ENCODE data around the gene KPNA1.
"Not testable (repeated sequence)": the region's sequence is repeated elsewhere in the genome, so short reads cannot be mapped to it uniquely, and the experiment has no call there.

The KPNA1 gene

DNA sequence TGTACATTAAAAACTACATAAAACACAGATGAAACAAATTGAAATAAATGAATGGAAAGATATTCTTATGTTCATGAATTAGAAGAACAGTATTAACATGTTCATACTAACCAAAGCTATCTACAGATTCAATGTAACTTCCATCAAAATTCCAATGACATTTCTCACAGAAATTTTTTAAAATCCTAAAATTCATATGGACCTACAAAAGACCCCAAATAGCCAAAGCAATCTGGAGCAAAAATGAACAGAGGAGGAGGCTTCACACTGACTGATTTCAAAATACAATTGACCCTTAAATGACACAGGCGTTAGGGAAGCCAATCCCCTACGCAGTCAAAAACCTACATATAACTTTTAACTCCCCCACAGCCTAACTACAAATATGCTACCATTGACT is 39.4 kb downstream of the KPNA1 start:
- no peak for DNase-seq (ENCODE audit: low read depth)

DNA sequence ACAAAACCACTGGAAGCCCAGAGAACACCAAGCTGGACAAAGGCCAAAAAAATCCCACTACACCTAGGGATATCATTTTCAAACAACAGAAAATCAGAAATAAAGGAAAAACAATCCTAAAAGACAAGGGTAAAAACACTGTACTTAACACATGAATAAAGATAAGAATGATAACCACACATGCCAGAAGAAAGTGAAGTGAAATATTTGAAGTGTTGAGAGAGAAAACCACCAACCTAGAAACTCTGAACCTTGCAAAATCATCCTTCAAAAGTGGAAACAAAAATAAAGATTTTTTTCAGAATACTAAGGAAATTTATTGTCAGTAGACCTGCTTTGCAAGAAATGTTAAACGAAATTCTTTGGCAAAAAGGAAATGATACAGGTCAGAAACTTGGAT is 45.1 kb downstream of the KPNA1 start:
- no peak for DNase-seq (ENCODE audit: low read depth)

DNA sequence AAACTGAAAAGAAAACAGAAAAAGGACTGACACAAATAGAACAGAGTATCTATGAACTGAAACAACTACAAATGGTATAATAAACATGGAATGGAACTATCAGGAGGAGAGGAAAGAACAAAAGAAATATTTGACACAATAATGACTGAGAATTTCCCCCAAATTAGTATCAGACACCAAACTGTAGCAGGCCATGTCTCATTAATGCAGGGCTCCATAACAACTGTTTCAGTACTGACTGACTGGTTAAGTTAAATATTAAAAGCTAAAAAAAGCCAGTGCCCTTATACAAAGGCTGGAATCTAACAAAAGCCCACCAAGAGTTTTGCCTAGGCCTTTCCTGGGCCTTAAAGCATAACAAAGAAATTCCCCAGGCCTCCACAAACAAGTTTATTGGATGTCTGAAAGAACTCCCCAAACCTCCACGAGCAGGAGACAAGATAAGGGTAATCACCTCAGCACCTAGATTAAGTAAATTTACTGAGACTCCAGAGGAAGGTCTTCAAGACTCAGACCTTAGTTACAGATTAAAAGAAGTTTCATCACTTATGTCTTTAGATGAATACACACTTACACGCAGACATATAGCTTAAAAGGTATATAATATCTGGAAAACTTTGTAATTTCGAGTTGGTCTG is 45.7 kb downstream of the KPNA1 start:
- DNase-seq (ENCODE audit: low read depth), result no peak

DNA sequence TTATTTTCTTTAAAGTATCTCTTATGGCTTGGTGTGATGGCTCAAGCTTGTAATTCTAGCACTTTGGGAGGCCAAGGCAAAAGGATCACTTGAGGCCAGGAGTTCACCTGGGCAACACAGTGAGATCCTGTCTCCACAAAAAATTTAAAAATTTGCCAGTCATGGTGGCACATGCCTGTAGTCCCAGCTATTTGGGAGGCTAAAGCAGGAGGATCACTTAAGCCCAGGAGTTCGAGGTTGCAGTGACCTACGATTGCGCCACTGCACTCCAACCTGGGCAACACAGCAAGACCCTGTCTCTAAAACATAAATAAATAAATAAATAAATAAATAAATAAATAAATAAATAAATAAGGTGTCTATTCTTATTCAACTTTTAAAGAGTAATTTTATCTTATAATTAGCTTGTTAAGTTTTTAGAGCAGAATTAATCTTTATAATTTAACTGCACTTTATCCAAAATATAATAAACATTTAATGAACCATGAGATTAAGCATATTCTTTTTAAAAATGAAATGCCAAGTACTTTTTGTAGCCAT is 48.0 kb downstream of the KPNA1 start:
- no peak for DNase-seq (ENCODE audit: low read depth)

DNA sequence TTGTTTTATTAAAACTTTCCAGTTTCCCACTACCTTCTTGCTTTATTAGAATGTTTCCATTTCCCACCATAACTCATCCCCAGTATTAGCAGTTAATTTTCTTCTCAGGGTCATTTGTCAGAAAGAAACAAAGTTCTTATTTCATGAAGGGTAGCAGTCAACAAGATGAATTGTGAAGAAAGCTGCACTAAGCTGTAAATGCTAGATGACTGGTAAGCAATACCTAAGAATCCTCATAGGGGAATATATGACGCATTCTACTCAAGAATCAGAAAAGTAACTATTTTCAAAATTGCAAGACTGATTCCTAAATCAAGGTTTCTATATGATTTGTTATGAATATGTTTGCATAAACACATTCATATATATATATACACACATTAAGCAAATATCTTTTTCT is 50.1 kb downstream of the KPNA1 start:
- DNase-seq (ENCODE audit: low read depth), result no peak

DNA sequence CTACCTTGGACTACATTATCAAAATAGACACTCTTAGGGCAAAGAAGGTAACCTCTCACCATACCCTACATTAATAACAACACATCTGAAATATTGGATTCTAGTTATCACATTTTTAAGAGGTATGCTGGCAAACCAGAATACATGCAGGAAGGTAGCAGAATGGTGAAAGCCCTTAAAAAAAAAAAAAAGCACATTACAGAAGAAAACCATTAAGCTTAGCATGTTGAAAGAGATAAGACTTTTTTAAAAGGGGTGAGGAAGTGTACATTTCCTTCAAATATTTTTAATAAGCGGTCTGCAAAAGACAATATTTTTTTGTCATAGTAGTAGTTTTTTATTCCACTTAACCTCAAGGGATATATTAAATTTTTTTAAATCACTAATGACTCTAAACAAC is 52.3 kb downstream of the KPNA1 start:
- DNase-seq (ENCODE audit: low read depth), result no peak

DNA sequence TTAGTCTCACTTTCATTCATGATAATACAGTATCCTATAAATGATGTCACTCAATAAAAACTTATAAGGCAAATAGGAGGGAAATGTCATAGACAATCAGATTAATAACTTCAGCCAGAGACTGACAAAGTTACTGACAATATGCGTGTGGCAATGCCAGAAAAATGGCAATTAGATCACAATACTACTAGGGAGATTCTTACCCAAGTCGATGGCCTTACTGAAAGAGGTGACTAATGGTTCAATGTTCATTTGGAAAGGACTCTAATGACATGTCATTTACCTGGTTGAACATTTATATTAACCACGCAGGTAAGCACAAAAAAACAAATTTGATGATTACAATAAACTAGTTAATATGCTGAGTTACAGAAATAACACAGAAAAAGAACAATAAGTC is 52.9 kb downstream of the KPNA1 start:
- DNase-seq (ENCODE audit: low read depth), result no peak

DNA sequence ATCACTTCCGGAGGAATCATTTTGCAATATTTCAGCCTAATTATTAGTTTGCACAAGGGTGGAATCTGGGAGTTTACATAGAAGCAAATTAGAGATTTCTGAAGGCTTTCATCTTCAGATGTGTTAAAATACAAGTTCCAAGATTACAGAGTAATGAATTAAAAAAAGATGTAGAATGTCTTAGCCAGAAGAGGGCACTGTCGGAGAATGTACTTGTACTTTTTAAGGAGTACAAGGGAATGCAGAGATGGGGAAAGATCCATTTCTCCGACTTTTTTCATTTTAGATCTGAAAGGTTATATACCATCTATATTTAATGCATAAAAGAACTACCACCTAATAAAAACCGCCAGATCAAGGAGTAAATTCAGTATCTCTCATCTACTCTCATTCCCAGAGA is 55.7 kb downstream of the KPNA1 start:
- no peak for DNase-seq (ENCODE audit: low read depth)

DNA sequence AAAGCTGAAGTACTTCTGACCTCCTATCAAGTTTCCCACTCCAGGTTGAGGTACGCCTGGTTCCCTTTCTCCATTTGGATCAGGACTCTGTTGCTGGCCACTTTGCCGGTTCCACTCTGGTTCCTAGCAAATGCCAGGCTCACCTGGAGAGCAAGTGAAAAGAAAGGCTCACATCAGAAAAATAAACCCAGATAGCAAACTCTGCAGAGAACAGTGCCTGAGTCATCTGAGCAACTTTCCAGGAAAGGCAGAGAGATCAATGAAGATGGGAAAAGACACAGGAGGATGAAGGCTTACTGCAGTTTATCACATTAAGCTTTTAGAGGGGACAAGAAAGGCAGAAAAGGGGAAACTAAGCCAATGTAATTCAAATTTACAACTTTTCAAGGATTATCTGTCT is 57.0 kb downstream of the KPNA1 start:
- DNase-seq (ENCODE audit: low read depth), result no peak

DNA sequence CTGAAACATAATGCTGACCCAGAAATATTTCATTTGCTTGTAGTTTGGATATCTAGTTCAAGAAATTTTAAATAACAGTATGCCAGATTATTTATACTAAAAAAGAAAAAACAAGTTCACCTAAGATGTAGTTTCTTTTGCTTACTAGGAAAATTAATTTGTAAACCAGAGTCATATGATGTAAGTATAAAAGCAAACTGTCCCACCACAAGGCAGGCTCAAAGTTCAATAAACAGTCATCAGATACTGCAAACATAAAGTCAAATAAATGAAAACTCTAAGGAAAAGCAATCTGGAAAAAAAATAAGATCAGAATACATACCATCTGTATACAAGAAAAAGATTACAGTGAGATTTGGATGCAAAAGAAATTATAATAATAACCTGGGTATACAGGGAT is 58.7 kb downstream of the KPNA1 start:
- DNase-seq (ENCODE audit: low read depth), result no peak

DNA sequence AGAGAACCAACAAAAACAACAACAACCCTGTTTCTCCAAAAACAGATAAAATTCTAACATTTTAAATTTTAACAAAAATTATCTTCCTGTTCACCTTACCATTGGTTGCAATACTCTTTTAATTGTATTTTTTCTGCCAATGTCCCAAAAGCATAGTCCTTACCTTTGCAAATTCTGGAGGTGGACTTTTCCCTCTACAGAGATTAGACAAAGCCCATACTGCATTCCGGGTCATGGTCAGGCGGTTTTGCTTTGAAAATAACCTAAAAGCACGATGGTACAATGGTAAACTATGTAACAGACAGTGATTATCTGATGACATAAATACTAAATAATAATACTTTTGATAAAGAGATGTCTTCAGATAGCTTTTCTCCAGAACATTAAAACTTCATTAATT is 63.4 kb downstream of the KPNA1 start:
- DNase-seq (ENCODE audit: low read depth), result no peak

DNA sequence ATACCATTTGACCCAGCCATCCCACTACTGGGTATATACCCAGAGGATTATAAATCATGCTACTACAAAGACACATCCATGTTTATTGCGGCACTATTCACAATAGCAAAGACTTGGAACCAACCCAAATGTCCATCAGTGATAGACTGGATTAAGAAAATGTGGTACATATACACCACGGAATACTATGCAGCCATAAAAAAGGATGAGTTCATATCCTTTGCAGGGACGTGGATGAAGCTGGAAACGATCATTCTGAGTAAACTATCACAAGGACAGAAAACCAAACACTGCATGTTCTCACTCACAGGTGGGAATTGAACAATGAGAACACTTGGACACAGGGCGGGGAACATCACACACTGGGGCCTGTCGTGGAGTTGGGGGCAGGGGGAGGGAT is 66.5 kb downstream of the KPNA1 start:
- not testable (repeated sequence) for DNase-seq (ENCODE audit: low read depth)

DNA sequence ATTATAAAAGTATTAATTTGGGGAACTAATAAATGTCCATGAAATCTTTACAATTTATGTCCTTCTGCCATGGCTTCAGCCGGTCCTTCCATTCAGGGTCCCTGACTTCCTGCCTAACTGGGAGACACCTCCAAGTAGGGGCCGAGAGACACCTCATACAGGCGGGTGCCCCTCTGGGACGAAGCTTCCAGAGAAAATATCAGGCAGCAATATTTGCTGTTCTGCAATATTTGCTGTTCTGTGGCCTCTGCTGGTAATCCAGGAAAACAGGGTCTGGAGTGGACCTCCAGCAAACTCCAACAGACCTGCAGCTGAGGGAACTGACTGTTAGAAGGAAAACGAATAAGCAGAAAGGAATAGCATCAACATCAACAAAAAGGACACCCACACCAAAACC is 70.2 kb downstream of the KPNA1 start:
- DNase-seq (ENCODE audit: low read depth), result not testable (repeated sequence)

DNA sequence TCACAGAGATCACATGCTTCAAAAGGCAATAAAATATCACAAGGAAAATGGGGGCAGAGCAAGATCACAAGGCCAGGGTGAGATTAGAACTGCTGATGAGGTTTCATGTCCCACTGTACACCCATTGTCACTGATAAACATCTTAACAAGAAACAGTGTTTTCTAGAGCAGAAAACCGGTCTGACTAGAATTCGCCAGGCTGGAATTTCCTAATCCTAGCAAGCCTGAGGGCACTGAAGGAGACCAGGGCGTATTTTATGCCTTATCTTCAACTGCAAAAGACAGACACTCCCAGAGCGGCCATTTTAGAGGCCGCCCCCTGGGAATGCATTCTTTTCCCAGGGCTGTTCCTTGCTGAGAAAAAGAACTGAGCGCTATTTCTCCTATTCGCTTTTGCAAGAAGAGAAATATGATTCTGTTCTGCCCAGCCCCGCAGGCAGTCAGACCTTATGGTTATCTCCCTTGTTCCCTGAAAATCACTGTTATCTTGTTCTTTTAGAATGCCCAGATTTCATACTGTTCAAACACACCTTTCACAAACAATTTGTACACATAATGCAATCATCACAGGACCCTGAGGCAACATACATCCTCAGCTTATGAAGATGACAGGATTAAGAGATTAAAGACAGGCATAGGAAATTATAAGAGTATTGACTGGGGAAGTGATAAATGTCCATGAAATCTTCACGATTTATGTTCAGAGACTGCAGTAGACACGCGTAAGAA is 70.8 kb downstream of the KPNA1 start:
- DNase-seq (ENCODE audit: low read depth), result not testable (repeated sequence)

DNA sequence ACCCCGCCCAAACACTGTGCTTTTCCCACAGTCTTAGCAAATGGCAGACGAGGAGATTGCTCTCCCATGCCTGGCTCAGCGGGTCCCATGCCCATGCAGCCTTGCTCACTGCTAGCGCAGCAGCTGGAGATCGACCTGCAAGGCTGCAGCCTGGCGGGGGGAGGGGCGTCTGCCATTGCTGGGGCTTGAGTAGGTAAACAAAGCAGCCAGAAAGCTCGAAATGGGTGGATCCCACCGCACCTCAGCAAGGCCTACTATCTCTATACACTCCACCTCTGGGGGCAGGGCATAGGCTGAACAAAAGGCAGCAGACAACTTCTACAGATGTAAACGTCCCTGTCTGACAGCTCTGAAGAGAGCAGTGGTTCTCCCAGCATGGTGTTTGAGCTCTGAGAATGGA is 71.6 kb downstream of the KPNA1 start:
- no peak for DNase-seq (ENCODE audit: low read depth)

DNA sequence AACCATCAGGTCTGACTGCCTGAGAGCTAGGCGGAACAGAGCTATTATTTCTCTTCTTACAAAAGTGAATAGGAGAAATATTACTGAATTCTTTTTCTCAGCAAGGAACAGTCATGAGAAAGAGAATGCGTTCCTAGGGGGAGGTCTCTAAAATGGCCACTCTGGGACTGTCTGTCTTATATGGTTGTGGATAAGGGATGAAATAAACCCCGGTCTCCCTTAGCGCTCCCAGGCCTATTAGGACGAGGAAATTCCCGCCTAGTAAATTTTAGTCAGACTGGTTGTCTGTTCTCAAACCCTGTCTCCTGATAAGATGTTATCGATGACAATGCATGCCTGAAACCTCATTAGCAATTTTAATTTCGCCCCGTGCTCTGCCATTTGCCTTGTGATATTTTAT is 78.8 kb downstream of the KPNA1 start:
- DNase-seq (ENCODE audit: low read depth), result no peak

DNA sequence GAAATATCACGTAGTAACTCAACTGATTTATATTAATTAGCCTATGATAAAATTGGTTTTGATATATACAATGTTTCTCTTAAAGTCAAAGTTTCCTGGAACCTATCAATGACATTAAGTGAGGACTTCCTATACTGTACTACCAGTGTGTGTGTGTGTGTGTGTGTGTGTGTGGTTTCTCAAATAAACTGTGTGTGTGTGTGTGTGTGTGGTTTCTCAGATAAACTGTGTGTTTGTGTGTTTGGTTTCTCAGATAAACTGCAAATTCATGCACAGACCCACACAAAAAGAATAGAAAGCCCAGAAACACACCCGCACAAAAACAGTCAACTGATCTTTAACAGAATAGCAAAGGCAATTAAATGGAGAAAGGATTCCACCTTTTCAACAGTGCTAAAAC is 84.4 kb downstream of the KPNA1 start:
- no peak for DNase-seq (ENCODE audit: low read depth)

DNA sequence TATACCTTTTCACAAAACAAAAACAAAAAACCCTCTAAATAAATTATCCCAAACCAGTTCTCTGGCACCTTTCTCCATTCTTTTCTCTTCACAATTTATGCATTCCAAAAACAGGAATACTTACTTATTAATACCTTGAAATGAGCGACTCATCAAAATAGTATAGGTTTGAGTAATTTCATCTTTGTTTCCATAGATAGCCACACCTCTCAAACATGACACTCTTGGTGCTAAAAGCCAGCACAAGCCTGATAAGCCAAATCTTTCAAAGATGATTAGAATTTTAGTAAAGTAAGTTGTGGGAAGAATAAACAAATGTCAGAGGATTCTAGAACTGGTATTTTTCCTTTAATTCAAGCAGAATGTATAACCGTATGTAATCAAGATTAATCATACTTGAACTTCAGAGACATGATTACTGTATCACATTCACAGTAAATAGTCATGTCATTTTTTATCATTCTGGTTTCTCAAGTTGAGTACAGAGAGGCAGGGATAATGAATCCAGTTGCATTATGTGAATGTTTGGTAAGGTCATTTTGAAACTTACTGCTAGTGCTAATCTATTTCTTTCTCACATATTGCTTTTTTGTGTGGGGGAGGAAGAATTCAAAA is 86.8 kb downstream of the KPNA1 start:
- no peak for DNase-seq (ENCODE audit: low read depth)

DNA sequence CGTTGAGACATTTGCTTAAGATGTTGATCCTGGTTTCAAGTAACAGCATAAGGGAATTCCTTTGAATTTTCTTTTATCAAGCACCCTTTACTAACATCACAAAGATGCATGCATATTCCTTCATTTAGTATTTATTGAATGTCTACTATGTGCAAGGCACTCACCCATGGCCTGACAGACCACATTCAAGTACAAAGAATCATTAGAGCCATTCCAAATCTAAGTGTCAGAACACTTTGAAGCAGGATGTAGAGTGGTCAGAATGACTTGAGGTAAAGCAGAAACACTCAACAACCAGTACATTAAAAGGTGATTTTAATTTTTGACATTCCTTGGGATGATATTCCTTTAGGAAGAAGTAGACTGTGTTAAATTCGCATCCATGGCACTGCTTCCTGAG is 92.9 kb downstream of the KPNA1 start:
- DNase-seq (ENCODE audit: low read depth), result no peak

DNA sequence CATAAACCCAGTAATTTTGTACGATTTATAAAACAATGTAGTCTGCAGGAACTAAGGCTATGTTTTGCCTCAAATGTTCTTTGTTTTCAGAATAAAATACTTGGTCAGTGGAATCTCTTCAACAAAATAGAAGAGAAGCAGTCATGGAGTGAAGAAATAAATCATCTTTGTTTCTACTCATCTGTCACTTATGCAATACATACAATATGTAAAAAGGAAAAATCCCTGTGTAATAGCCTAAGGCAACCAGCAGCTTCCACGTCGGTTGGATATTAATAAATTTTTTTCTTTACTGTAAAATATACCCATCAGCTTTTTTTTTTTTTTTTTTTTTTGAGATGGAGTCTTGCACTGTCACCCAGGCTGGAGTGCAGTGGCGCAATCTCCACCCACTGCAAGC is 93.6 kb downstream of the KPNA1 start:
- no peak for DNase-seq (ENCODE audit: low read depth)

DNA sequence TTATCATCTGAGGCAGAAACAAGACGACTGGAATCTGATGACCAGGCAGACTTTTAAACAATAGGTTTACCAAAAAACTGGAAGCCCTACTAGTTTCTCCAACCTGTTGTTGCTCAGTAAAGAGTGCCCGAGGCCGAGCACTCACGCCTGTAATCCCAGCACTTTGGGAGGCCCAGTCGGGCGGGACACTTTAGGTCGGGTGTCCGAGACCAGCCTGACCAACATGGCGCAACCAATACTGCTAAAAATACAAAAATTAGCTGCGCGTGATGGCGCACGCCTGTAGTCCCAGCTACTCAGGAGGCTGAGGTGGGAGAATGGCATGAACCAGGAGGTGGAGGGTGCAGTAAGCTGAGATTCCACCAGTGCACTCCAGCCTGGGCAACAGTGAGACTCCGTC is 97.8 kb downstream of the KPNA1 start:
- no peak for DNase-seq (ENCODE audit: low read depth)

DNA sequence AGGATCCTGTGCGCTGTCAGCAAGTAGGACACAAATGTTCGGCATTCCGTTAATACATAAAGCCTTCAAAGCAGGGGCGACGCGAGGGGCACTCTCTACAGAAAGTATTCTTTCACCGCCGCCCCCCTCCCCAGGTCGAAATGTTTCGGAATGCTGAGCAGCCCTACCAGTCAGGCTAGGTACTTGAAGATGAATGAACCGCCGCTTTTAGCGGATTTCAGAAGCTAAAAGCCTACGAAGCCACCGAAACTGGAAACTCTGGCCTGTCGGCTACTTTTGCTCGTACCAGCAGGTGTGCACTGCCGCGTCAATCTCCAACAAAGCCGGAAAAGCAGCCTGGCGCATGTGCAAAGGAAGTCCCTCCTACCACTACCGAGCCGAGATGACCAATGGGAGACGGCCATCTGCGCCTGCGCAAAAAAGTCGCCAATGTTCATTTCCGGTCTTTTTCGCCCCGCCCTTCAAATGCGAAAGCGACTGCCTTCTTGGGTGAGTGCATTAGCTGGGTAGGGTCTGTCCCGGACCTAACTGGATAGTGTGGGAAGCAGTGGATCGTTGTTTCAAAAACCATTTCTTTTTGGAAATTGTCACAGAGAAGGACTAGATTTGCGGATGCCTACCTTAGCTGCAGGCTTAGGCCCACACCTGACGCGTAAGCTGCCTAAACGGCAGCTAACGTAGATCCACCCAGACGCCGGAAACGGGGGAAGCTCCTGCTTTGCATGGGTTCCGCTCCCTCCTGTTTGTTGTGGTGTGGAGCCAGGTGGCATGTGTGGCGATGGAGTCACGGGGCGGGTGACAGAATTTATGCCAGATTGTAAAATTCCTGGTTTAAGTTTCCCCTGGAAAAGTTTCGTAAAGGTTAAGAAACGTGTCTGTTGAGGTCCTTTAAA is 98.7 kb downstream of the KPNA1 start, which contains the start of gene WDR5B:
WDR5B (minus strand) TSS at position 301 of the 893 bp plus-strand sequence. CDS start 534 bp downstream, outside the sequence.
- DNase-seq (ENCODE audit: low read depth), result peak; percentile 95

All from T-helper 22 cell (primary cell).